ENCODE measurements around the gene MCC.

- no peak for TF ChIP-seq EZH2phosphoT487 (IDR thresholded peaks at IDR 0.05; ENCODE audit: insufficient read depth, low read depth)
- no peak for TF ChIP-seq EZH2 (IDR thresholded peaks at IDR 0.05; ENCODE audit: insufficient read depth, poor library complexity, severe bottlenecking)
Measured at GRCh38 chr5:113027431-113027830, 460.8 kb downstream of the MCC start.
